ENCODE measurements around the gene FCRL2.

The FCRL2 gene

GRCh38 chr1:157696966-157697628, 79.8 kb downstream of the FCRL2 start:
- no peak for DNase-seq (ENCODE audit: low read depth)
- TF ChIP-seq, protein P1, sequence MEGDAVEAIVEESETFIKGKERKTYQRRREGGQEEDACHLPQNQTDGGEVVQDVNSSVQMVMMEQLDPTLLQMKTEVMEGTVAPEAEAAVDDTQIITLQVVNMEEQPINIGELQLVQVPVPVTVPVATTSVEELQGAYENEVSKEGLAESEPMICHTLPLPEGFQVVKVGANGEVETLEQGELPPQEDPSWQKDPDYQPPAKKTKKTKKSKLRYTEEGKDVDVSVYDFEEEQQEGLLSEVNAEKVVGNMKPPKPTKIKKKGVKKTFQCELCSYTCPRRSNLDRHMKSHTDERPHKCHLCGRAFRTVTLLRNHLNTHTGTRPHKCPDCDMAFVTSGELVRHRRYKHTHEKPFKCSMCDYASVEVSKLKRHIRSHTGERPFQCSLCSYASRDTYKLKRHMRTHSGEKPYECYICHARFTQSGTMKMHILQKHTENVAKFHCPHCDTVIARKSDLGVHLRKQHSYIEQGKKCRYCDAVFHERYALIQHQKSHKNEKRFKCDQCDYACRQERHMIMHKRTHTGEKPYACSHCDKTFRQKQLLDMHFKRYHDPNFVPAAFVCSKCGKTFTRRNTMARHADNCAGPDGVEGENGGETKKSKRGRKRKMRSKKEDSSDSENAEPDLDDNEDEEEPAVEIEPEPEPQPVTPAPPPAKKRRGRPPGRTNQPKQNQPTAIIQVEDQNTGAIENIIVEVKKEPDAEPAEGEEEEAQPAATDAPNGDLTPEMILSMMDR (IDR thresholded peaks at IDR 0.05; ENCODE audit: low read depth, low read length, missing control alignments), result no peak
- H3K4me3 ChIP-seq (ENCODE audit: low read depth, low read length), result no peak overlapping the region
